SK-N-MC (cell line): ENCODE measurements around the gene CHST7.

Source experiments
- DNase-seq: peaks from one replicate; pipeline ENCODE4 v3.0.0-alpha.2; 2011; ENCODE audit warnings: low read depth, low spot score
- H3K27ac ChIP-seq: fragments of 200-600 bp; sonication (generic); 2 replicates; pipeline ENCODE4 v1.5.1; 2016; ENCODE audit warnings: mixed run types
- H3K36me3 ChIP-seq: fragments of 200-600 bp; sonication (generic); 2 replicates; pipeline ENCODE4 v1.6.1; 2017; ENCODE audit warnings: antibody characterized with exemption, low read length, mixed read lengths; ENCODE audit not compliant: insufficient read depth
- H3K4me3 ChIP-seq: fragments of 200-600 bp; sonication (generic); 2 replicates; pipeline ENCODE4 v1.5.1; 2016
- H3K9ac ChIP-seq: fragments of 200-600 bp; sonication (generic); 2 replicates; pipeline ENCODE4 v1.8.0; 2017; ENCODE audit warnings: mixed run types, mixed read lengths; ENCODE audit not compliant: insufficient read length
- H3K9me3 ChIP-seq: fragments of 200-600 bp; sonication (generic); 2 replicates; pipeline ENCODE4 v1.6.1; 2017; ENCODE audit warnings: low read depth, mild to moderate bottlenecking, antibody characterized with exemption, low read length, moderate library complexity, mixed read lengths
- EZH2 ChIP-seq: fragments of 200-600 bp; sonication (generic); IDR thresholded peaks from one replicate; pipeline ENCODE4 v1.6.1; 2017; ENCODE audit warnings: antibody characterized with exemption
- FOXP2 ChIP-seq: optimal IDR thresholded peaks from 2 replicates; pipeline ENCODE3; 2011; ENCODE audit warnings: mild to moderate bottlenecking, moderate library complexity; ENCODE audit not compliant: insufficient read depth; ENCODE audit errors: extremely low read length, control extremely low read depth
- POLR2AphosphoS5 ChIP-seq: IDR thresholded peaks from 2 replicates; pipeline ENCODE4 v1.6.1; 2012; ENCODE audit warnings: mild to moderate bottlenecking, low read depth, low read length, borderline replicate concordance

Gene CHST7

DNA sequence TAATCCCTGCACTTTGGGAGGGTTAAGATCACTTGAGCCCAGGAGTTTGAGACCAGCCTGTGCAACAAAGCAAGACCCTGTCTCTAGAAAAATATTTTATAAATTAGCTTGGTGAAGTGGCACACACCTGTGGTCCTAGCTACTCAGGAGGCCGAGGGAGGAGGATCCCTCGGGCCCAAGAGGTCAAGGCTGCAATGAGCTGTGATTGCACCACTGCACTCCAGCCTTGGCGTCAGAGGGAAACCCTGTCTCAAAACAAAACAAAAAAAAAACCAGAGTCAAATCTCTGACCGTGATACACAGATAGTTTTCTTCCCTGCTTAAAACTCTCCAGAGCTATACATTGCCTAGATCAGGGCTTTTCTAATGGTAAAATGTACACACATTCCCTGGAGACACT lies 53.5 kb downstream of the CHST7 start:
- no peak overlapping the region for H3K9ac ChIP-seq
- no peak overlapping the region for H3K27ac ChIP-seq
- no peak overlapping the region for H3K4me3 ChIP-seq
- H3K9me3 ChIP-seq = no peaks in the 10 kb centered on the region
- no peaks in the 10 kb centered on the region for H3K36me3 ChIP-seq
- TF ChIP-seq EZH2 (no peak), FOXP2 (no peak), POLR2AphosphoS5 (no peak)
- DNase-seq = no peak

GRCh38 chrX:46627711-46628419 lies 54.3 kb downstream of the CHST7 start:
- no peak for DNase-seq
- Histone ChIP-seq H3K9ac (no peak overlapping the region), H3K4me3 (no peak overlapping the region), H3K9me3 (no peaks in the 10 kb centered on the region), H3K27ac (no peak overlapping the region), H3K36me3 (no peaks in the 10 kb centered on the region)
- no peak for TF ChIP-seq EZH2
- no peak for TF ChIP-seq POLR2AphosphoS5
- no peak for TF ChIP-seq FOXP2

DNA sequence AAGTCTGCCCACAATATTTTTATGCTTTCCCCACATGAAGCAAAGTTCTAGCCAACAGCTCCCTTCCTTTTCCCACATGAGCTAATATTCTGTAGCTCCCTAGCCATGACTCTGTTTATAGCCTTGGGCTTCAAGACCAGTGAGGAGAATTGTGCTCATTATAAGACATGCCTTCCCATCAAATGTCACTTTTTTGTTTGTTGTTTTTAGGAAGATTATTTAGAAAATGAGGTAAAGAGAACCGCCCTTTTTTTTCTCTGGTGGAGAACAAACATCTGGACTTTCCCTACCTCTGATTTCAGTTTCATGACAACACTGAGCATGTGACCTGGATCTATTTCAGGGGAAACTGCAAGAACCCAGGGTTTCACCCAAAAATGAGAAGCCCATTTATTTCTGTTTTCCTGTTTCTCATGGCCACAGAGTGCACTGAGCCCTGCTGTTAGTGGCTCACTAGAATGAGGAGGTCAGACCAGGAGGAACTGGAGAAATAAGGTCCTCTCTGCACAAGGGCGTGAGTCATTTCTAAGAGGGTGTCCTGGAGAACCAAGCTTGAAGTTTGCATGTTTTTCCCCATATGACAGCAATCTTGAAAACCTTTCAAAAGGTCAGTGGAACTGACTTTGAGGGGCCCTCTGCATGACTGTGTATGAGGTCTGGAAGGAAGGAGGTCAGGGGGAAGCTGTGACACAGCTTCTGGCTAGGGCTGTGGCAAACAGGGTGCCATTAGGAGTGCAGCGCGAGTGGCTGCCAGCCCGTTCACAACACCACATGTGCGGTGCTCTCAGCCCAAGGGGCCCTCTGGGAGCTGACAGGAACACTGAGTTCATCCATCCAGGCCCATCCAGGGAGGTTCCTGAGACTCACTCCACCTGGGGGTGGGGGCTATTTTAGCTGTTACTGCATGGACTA lies 55.2 kb downstream of the CHST7 start:
- no peak for TF ChIP-seq EZH2
- no peak for TF ChIP-seq POLR2AphosphoS5
- TF ChIP-seq FOXP2 = no peak
- no peak overlapping the region for H3K4me3 ChIP-seq
- H3K36me3 ChIP-seq = no peaks in the 10 kb centered on the region
- H3K9ac ChIP-seq = no peak overlapping the region
- DNase-seq = no peak
- no peaks in the 10 kb centered on the region for H3K9me3 ChIP-seq
- no peak overlapping the region for H3K27ac ChIP-seq

GRCh38 chrX:46630141-46630540 lies 56.6 kb downstream of the CHST7 start:
- H3K9me3 ChIP-seq = no peaks in the 10 kb centered on the region
- H3K27ac ChIP-seq = no peak overlapping the region
- no peak overlapping the region for H3K9ac ChIP-seq
- H3K4me3 ChIP-seq = no peak overlapping the region
- TF ChIP-seq EZH2 = no peak
- TF ChIP-seq FOXP2 = no peak
- DNase-seq = no peak
- H3K36me3 ChIP-seq = no peaks in the 10 kb centered on the region

DNA sequence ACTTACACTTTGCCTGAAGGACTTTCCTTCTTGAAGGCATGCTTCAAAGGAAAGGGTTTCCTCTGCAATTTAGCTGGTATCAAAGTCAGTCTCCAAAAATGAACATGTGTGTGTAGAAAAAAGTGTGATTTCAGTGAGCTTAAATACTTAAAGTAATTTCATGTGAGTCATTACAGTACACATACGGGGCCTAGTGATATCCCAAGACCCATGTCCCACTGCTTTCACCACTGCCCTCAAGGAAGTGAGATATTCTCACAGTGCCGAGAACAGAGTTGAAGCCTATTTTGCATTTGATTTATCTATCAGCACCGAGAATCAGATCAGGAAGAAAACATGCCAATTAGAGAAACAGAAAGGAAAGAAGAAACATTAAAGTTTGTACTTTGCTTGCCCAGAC lies 61.0 kb downstream of the CHST7 start:
- TF ChIP-seq EZH2 = no peak
- no peak for DNase-seq
- H3K36me3 ChIP-seq = no peaks in the 10 kb centered on the region
- no peak overlapping the region for H3K4me3 ChIP-seq
- no peak overlapping the region for H3K27ac ChIP-seq
- no peaks in the 10 kb centered on the region for H3K9me3 ChIP-seq
- H3K9ac ChIP-seq = no peak overlapping the region

- DNase-seq = no peak
- TF ChIP-seq FOXP2 (no peak), EZH2 (no peak), POLR2AphosphoS5 (no peak)
- Histone ChIP-seq H3K27ac (no peak overlapping the region), H3K36me3 (no peaks in the 10 kb centered on the region), H3K4me3 (no peak overlapping the region), H3K9me3 (no peaks in the 10 kb centered on the region), H3K9ac (no peak overlapping the region)
Observed at GRCh38 chrX:46635186-46635585, 61.6 kb downstream of the CHST7 start.

GRCh38 chrX:46636223-46636622 lies 62.7 kb downstream of the CHST7 start:
- no peaks in the 10 kb centered on the region for H3K9me3 ChIP-seq
- H3K9ac ChIP-seq = no peak overlapping the region
- TF ChIP-seq FOXP2 (no peak), POLR2AphosphoS5 (no peak), EZH2 (no peak)
- H3K4me3 ChIP-seq = no peak overlapping the region
- H3K27ac ChIP-seq = no peak overlapping the region
- no peak for DNase-seq
- no peaks in the 10 kb centered on the region for H3K36me3 ChIP-seq

DNA sequence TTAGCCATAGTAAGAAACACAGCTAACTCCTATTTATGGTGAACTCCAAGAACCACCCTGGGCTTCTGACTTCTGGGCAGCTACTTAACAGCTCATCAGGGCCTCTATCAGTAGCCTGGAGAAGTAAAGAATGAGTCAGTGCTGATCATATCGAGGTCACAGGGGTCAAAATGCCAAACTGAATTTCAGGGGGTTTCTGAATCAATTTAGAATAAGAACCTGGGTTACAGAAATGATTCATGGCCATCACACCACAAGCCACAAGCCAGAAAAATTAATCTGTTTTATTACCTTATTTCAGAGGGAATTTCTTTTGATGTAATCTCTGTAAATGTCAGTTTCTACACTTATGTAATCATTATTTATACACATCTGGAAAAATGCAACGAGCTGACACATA lies 64.4 kb downstream of the CHST7 start:
- H3K4me3 ChIP-seq = no peak overlapping the region
- DNase-seq = no peak
- no peaks in the 10 kb centered on the region for H3K36me3 ChIP-seq
- H3K27ac ChIP-seq = no peak overlapping the region
- H3K9me3 ChIP-seq = no peaks in the 10 kb centered on the region
- TF ChIP-seq EZH2 (no peak), FOXP2 (no peak), POLR2AphosphoS5 (no peak)
- H3K9ac ChIP-seq = no peak overlapping the region
